T-helper 22 cell (primary cell): ENCODE results near the gene RER1.

Experiments
- DNase-seq: peaks from one replicate; pipeline ENCODE4 v3.0.0-alpha.2; 2020; ENCODE audit warnings: low read depth

RER1 gene

DNA sequence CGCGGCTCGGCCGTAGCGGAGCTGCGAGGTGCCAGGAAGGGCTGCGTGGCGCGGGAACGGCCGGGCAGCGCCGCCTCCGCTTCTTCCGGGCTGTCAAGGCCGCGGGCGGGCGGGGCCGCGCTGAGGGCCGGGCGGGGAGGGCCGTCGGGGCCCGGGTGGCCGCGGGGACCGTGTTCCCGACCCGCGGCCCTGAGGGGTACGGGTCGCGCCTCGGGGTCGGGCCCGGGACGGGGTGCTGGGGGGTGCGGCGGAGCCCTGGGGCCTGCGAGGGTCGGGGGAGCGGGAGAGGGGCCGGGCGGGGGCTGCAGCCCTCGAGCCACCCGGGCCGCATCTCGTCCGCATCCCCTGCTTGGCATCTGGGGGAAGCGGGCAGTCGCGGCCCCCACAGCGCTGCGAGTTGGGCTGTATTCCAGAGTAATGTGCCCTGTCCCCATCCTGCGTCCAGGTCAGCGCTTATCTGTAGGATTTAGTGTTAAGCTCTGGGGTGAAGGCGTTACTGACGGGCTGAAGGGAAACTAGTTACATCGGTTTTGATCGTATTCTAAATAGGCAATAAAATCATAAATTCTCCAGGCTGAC is 379 bp downstream of the RER1 start:
- DNase-seq, result no peak

DNA sequence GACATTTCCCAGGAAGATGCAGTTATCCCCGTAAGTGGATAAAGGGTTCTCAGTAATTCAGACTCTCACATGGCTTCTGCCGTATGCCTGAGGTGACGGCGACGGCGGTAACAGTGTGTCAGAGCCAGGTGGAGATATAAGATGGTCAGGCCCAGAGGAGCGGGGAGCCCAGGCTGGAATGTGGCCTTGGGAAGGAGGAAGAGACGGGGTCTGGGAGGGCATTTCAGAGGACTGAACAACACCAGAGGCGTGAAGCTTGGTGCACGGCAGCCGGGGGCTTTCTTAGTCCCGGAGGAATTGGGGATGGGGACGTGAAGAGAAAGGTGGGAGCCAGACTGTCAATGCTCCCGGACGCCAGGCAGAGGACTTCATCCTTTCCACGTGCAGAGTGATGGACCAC is 1.0 kb downstream of the RER1 start:
- DNase-seq, result no peak

DNA sequence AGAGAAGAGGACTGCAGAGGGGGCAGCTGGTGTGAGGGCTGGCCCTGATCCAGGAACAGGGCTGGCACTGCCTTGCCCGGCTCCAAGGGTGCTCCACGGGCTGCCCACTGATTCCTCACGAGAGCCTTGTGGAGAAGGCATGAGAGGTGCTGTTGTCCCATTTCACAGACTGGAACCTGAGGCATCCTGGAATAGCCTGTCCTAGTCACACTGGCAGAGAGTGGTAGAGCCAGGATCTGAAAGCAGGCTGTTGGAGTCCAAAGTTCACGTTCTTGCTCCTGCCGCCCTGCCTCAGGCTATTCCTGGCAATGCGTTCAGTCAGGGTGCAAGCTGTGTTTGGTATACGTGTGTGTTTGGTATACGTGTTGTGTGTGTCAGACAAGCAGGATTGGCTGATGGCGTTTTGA is 1.8 kb downstream of the RER1 start:
- no peak for DNase-seq

DNA sequence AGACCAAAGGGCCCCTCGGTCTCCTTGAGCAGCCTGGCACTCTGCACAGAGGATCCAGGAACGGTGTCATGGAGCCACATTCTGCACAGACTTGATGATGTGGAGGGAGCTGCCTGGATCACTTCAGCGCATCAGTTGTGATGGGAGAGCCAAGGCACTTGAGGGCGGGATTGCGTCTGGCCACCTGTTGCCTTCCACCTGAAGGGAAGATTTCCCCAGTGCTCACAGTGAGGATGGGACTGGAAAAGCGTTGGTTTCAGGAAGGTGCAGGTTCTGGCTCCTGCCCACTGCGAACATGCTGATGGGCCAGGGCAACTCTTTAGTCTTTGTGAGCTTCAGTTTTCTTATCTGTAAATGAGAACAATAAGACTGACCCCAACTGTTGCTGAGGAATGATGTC is 2.6 kb downstream of the RER1 start:
- no peak for DNase-seq

DNA sequence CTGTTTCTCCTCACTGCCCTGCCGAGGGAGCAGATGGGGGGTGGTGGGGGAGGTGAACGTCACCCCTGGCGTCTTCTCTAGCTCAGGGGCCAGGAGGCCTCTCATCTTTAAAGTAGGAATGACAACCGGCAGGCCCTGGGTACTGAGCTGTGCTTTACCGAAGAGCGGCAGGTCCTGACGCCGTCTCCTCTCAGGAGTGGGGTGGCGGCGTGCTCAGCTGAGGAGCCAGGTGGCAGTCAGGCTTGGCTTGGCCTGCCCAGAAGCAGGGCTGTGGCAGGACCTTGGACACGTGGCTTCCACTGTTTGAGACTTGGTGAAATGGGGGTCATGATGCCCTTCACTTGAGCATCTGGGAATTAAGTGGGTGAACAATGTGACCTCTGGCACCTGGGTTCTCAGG is 3.1 kb downstream of the RER1 start:
- DNase-seq, result no peak

DNA sequence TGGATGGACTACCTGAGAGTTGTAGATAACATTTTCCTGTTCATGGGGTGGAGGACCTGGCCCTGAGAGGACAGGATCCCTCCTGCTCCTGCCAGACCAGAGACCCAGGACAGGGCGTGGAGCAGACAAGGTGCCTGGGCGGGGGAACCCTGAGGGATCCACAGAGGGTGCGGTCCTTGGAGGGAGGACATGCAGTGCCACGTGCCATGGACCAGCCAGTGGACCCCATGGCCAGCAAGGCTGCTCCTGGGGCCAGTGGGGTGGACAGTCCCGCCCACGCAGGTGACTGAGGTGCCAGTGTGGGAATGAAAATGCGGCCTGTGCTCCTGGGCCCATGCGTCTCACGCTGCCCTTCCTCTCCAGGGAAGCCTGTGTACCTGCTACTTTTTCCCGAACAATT is 3.6 kb downstream of the RER1 start:
- no peak for DNase-seq

DNA sequence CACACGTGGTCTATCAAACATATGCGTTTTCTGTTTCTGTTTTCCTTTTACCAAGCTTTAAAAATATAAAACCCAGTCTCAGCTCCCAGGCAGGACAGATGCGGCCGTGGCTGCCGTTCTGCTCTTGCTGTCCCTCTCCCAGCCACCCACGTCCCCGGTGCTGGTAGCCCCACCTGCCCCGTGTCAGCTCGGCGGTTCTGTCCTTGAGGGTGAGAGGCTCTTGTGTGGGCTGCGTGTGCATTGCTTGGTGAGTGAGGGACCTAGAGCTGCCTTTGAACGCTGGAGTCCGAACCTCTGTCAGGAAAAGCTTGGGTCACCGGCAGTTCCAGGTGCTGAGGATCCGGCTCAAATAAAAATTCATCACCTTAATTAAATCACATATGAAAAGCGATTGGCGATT is 4.4 kb downstream of the RER1 start:
- DNase-seq, result no peak

DNA sequence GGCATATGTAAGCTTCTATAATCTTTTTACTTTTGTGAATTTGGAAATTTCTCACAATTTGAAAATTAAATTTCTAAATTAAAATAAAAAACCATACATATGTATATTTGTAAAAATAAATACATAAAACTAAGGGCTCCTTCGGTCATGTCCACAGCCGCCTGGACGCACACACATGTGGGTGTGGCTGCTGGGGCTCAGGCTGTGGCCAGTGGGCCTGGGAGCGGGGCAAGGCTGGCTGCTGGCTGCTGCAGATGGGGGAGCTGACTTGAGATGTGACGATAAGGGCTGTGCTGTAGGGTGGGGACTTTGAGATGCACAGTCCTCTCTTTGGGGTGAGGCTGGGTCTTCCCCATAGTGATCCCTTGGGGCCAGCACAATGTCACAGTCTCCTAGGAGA is 4.8 kb downstream of the RER1 start:
- DNase-seq, result no peak

DNA sequence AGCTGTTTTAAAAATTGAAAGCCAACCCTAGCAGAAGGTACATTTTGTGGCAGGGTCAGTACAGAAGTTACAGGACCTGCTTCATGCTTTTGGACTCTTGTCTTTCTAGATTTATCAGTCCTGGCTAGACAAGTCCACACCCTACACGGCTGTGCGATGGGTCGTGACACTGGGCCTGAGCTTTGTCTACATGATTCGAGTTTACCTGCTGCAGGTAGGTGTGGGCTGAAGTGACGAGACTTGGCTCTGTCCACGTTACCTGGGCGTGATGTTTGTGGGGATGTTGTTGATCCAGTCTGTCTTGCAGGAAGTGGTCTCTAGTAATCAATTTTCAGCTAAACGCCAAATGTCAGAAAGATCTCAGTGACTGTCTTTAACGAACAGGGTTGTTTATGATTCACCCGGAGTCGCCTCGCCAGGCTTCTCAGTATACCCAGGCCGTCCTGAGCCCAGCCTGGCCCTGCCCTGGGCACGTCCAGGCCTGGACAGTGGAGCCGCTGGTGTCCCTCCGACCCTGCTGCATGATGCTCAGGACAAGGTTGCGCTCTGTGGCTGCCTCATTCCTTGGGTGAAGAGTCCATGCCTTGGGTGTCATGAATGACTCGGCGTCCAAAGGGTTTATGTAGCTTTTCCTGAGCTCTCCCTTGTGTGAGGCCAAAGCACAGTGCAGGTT is 5.5 kb downstream of the RER1 start:
- DNase-seq, result no peak

DNA sequence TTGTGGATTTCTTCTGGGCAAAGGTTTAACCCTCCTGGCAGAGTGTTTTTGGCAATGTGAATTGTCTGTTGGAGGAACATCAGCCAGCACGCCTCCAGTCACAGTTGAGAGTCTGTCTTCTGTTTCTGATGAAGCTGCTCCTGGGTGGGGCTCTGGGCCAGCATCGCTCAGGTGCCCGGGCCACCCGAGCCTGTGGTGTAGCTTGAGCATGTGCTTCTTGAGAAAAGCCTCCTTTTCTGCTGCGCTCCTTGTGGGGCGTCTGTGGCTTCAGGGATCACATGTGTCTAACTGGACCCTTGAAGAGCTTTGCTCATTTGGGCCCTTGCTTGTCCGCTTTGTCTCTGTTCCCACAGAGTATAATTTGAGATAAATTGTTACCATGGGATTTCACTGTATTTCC is 7.2 kb downstream of the RER1 start:
- DNase-seq, result no peak

DNA sequence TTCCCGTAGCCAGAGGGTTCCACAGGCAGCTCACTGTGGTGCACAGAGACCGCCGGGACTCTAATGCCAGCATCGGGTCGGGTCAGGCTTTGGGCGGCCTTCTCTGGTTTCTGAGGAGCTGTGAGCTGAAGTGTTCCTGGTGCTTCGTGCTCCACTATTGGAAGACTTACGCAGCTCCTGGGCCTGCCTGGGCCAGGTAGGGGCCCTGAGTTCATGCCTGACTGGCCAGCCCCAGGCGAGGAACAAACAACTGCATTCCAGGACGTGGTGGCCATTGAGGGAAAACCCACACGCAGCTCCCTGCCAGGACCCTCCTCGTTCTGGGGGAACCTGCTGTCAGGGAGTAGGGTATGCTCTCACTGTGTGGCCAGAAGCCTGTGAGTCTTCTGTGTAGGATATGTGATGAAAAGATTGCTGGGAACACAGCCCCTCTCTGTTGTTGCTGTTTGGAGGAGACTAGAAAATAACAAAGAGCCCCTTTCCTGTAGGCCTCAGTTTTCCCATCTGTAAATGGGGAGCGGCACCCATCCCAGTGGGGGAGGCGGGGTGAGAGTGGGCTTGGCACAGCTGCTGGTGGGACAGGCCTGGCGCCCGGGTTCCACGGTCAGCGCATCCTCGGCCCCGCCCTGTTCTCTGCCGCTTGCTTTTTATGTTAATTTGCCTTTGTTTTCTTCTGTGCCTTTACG is 8.4 kb downstream of the RER1 start:
- DNase-seq, result no peak

DNA sequence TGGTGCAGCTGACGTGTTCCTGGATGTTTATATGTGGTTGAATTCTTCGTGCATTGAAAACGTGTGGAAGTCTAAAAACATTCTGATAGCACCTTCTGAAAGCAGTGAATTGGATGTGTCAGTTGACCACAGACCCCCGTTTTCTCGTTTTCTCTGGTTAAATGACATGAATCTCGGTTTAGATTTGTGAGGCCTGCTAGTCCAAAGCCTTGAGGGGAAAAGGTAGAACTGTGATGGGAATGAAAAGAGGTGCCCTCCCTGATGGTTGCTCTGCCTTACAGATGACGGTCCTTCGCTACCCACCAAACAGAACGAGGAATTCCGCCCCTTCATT is 8.9 kb downstream of the RER1 start:
- DNase-seq, result no peak

DNA sequence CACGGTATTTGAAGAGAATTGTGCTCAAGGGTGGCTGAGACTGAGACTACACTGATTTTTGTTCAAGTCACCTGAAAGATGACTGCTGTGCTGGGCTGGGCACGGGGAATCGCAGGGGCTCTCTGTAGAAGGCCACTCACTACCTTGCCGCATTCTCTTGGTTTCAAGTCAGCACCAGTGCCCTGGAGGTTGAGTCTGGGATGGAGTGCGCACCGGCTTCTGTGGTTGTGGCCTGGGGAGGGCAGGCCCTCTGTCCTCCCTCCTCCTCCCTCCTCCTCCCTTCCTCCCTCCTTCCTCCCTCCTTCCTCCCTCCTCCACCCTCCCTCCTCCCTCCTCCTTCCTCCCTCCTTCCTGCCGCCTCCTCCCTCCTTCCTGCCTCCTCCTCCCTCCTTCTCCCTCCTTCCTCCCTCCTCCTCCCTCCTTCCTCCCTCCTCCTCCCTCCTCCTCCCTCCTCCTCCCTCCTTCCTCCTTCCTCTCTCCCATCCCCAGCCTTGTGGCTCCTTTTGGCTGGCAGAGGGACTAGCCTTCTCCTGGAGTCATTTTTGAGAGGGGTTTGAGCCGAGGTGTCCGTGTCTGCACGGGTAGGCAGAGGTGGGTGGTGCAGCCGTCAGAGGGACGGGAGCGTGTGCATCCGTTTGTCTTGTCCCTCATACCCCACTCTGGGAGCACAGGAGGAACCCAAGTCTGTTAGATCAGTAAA is 9.5 kb downstream of the RER1 start:
- no peak for DNase-seq

DNA sequence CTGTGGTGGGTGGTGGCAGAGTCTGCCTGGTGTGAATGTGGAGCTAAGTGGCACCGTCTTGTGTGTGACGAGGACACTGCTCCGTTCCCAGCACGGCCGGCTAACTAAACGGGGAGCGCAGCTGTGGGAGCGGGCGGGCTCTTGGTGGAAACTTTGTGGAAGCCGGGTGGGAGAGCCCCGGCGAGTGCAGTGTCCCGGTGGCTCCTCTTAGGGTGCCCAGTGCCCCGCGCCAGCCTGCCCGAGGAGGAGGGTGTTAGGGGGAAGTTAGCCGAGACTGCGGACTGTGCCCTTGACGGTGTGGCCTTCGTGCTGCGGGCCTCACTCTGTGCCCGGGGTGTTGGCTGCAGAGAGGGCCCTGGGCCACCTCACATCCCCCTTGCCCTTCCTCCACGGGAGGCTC is 10.8 kb downstream of the RER1 start:
- DNase-seq, result no peak

DNA sequence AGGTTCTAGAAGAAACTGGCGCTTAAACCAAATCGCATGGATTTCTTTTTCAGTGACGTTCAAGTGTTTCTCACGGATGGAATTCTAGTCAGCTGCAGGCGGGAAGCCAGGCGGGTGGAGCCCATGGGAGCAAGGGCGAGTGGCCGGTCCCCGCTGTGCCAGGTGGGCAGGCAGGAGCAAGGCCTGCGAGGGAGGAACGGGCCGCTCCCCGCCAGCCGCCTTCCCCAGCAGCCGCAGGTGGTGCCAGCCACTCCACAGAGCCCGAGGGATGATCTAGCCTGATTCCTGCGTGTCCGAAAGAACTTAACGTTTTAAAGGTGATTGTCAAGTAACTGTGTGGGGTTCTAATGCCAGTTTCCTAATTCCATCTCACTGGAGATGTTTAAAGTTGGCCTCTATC is 11.6 kb downstream of the RER1 start:
- DNase-seq, result no peak

DNA sequence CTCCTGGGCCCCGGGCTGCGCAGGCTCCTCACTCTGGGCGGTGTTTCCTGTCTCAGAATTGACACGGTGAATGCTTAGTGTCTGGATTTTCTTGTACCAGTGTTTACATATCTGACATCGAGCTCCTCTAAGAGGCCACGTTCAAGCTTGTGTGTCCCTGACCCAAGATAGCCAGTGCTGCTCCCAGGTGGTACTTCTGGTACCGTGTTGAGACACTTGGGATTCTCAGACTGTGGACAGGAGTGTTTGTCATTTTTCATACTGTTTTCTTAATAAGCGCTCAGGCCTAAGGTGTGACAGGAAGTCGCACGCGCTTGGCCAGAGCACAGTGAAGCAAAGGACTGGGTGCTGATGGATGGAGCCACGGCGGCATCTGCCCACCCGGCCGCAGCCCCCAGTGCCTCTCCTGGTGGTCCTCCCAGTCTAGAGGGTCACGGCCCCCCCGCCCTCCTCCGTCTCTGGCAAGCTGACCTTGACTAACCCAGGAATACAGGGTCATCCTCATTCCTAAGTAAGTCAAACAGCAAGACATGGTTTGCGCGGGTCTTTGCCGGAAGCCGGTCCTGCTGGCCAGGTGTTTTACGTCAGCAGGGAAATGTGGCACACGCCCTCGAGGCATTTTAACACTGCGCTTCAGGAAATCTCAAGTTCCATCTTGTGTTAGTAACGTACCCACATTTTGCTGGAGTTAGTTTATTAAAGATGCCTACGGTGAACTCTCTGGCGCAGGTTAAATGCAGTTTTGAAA is 12.7 kb downstream of the RER1 start:
- DNase-seq, result no peak

DNA sequence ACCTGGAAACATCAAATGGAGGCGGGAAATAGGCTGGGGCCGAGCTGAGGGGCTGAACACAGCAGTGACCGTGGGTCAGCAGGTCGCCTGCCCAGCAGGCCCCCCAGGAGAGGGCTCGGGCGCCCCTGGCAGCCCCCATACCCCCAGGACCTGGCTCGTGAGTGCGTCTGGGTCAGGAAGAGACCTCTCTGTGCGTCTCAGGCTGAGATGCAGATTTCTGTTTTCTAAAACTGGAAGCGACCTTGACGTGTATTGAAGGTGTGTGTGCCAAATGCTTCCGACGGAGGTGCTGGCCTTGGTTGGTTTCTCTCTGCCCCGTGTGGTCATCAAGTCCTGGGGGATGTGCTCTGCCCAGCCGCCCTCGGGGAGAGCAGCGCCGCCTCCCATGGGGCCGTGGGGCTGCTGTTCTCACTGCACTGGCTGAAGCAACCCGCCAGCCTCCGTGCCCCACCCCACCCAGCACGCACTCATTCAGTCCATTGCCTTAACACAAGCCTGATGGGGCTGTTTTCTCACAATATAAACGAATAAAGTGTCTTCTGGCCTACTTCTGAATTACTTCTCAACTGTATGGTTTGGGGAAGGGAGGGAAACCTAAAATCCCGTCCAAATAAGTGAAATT is 13.4 kb downstream of the RER1 start:
- no peak for DNase-seq

DNA sequence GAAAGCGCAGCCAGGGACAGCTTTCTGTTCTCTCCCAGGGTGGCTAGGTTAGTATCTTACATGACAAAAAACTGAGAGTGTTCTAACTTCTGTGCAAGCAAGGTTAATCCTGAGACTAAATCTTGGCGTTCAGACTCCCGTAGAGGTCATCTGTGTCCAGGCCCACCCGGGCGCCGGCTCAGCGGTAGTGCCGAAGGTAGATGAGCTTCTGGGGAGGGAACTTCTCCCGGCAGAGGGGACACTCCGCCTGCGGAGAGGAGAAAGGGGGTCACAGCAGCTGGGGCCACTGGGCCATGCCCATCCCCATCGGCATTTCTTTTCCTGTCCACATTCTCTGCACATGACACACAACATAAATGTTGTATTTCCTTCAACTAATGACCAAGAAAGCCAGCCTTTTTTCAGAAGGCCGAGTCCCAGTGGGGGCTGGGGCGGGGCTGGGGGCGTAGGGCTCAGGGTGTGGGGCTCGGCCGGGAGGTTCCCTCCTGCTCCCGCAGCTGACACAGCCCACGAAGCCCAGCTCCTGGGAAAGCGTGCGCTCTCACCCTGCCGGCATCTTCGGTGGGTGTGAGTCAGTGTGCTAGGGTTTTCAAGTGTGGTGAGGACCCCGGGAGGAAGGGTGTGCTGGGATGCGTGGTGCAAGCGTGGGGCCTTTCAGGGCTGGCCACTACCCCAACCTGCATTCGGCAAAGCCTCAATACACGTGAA is 14.1 kb downstream of the RER1 start:
- no peak for DNase-seq

DNA sequence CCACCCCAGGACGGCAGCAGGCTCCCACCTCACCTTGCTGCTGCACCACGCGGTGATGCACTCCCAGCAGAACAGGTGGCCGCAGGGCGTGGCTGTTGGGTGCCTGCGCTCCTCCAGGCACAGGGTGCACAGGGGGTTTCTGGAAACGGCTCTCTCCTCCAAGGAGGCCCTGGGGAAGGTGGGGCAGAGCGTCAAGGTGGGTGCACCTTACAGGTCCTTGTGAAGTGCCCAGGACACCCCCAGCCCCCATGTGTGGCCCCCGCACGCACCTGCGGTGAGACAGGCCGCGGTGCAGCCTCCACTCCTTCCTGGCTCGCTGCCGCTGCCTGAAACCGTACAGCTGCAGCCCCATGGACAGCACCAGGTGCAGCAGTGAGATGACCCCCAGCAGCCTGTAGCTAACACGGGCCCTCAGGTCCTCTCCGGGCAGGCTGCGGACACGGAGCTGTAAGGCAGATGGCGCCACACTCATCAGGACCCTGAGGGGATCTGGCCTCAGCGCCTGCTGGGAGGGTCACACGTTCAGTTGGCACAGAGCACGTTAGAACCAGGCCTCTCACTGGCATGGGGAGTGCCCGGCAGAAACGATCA is 14.9 kb downstream of the RER1 start:
- no peak for DNase-seq

DNA sequence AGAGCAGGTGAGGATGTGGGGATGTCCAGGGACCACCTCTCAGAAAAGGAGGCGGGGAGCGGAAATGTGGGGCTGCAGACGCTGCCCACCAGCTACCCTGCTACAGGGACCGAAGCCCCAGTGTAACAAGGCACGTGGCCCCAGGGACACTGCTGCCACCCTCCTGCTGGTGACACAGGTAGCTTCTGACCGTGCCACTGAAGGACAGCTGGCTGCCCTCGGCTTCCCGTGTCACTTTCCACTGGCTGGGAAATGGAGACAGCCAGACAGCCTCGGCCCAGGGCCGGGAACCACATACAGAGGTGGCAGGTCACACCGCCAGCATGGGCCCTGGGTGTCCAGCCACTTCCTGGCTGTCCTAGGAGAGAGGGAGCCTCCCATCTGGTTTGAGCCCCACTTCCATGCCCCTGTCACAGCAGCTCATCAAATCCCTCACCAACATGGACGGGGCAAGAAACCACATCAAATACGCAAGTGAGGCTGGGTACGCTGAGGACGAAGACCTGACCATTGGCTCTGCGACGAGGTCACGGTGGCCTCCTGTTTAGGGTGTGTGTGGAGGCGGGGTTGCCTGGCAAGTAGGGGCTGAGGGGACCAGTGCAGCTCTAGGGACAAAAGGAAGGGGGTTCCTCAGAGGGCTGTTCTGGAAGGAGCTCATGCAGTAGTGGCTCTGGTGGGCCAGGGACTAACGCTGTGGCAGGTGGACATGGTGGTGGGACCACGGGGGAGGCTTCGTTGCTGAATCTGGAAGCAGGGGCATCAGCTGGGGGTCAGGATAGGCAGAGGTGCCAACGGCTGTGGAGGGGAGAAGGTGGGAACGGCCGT is 15.7 kb downstream of the RER1 start:
- DNase-seq, result no peak

DNA sequence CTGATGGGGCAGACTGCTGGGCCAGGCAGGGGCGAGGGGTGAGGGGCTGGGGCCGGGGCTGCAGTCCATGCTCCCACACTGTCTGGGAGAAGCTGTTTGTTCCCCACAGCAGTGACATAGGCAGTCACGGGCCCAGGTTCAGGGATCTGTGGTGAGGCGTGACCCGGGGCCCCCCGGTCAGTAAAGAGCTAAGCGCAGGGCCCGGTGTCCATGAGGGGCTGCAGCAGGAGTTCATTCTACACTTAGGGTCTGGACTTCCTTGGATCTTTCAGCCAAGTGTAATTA is 16.3 kb downstream of the RER1 start:
- DNase-seq, result no peak
